Stimulated activated CD8-positive, alpha-beta memory T cell treated with anti-CD3 and anti-CD28 coated beads, Interleukin-7, amount 100 ng/mL, for 1 hour (primary cell): ENCODE measurements around the gene LRCOL1.

Experiments used
- DNase-seq, 2 donors: peaks; one replicate each; pipeline ENCODE4 v3.0.0-alpha.2; 2020; ENCODE audit warnings: low read depth in 2 of 2

The LRCOL1 gene

GRCh38 chr12:132562489-132563021, 47.8 kb downstream of the LRCOL1 start:
- no peak for DNase-seq

DNA sequence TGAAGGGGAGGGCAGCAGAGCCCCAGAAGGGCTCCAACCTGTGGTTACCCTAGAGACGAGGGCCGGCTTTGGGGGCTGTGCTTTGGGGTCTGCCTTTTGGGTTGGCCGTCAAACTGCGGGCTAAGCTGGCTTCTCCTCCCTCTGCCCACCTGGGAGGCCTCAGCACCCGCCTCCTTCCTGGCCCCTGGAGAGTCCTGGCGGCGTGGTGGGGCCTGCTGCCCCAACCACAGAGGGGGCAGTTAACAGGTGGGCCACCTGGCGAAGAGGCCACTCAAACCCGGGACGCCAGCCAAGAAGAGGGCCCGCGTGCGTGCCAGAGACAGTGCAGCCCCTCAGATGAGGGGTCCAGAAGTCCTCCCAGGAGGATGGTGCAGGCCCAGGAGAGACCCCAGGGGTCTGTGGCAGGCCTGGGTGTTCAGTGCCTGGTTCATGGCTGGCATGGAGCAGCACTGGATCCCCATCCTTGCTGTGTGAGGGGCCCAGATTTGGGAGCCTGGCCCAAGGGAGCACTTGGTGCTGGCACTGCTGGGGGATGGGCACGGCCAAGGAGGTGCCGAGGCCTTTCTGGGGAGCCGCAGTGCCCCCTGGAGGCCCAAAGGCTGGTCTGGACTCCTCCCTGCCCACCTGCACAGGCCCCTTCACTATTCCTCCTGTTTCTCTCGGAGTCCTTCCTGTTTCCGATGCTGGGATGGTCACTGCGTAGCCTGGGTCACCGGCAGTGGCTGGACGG, 48.8 kb downstream of the LRCOL1 start:
- DNase-seq: no peak

- DNase-seq: peak; percentile 28 to 42
Measured at GRCh38 chr12:132560614-132561426, 49.6 kb downstream of the LRCOL1 start.

GRCh38 chr12:132560364-132560613, 50.1 kb downstream of the LRCOL1 start:
- DNase-seq: no peak

DNA sequence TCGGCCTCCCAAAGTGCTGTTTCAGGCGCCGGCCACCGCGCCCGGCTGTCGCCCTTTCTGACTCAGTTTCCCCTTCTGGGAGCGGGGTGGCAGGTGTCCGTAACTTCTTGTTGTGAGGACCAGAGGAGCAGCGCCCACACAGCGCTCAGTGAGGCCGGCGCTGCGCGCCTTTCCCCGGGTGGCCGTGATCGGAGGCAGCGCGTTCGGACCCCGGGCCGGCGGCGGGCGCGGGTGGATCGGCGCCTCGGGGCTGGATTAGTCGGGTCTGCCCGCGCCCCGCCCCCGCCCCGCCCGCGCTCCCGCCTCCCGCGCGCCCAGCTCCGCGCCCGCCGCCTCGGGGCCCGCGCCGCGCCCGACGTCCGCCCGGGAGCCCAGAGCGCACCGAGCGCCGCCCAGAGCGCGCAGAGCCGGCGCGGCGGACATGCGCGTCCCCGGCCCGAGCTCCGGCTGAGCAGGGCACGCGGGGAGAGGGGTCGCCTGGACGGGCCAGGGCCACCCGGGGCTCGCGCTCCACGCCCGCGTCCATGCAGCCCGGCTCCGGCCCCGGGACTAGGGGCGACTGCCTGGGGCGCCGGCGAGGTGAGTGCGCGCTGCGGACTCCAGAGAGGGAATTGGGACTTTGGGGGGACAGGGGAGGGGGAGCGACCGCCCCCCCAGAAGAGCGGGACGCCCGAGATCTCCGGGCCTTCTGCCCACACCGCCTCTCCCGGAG, 50.6 kb downstream of the LRCOL1 start:
- DNase-seq: no peak

DNA sequence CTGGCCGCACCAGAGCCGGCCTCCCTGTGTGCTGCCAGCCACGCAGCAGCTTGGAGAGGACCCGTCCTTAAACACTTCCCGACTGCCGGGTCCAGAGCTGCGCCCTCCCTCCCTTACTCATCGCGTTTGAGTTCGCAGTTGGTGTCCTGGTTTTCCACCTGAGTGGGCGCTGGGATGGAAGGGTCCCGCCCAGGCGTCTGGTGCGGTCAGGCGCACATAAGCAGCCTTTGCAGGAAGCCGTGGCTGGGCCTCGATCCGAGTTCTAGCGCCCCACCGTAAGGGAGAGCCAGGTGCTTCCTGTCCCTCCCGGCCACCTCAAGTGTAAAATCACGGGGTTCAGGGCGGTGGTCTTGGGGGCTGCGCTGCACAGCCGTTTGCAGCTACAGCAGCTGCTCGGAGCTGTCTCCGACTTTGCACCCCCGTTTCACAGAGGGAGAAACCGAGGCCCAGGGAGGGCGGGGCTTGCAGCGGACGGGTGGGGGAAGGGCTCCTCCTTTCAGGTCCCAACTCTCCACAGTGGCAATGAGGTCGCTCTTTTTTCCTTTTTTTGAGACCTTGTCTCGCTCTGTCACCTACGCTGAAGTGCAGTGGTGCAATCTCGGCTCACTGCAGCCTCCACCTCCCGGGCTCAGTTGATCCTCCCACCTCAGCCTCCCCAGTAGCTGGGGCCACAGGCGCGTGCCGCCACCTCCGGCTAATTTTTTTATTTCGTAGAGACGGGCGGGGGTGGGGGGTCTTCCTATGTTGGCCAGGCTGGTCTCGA, 51.3 kb downstream of the LRCOL1 start:
- DNase-seq: no peak

DNA sequence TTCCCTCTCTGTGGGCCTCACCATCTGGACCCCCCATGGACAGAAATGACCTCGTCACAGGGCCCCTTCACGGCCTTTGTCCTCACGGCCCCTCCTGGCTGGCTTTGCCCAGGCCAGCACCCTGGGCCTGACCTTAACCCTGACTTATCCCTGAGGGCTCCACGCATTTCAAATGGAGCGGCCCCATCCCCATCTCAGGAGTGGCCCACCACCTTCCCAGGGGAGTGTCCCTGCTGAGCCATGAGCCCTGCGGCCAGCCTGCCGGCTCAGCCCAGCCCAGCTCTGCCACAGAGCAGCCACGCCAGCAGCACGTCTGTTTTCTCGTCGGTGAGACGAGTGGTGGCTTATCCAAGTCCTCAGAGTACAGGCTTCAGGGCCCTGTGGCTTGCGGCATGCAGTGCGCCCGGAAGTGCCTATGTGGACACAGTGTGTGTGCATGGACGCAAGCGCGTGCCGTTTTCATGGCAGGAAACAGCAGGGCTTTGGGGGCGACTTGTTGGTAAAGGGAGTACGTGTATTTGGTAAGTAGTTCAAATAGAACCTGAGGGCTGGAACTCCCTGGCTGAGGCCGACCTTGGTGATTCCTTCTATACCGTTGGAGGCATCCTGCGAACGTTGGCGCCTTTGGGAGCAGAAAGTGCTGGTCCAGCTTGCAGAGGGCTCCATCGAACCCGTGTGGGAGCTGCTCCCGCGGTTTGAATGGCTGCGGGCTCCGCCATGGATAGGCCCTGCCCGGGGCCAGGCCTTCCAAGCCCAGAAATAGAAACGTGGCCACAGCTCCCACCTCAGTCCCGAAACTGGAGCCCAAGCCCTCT, 52.1 kb downstream of the LRCOL1 start:
- no peak for DNase-seq

DNA sequence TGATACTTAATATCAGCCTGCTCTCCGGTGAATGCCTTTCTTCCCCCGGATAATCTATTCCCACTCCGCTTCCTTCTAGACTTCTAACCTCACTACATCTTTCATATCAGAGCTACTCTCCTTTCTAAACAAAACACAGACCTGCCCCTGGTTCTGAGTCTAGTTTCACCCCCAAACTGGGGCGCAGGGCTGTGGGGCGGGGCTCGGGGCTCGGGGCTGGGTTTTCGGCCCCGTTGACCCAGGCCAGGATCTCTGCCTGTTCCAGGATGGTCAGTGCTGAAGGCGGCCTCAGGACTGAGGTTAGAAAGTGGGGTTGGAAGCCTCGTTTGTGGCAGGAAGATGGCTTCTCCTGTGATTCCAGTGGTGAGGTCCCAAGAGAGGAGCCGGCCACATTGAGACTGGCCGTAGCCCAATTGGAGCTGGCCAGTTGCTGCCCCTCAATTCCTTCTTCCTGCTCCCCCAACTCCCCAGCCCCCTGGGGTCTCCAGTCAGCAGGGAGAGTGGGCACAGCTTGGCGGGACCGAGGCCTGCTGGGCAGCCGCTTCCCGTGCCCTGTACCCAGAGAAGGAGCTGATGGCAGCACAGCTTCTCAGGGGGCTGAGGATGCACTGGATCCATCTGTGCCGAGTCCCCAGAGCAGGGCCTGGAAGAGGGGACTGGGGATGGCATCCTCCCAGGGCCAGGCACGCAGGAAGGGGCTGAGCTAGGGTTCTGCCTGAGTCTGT, 52.9 kb downstream of the LRCOL1 start:
- no peak for DNase-seq

- DNase-seq: no peak
Measured at GRCh38 chr12:132556801-132557200, 53.6 kb downstream of the LRCOL1 start.

GRCh38 chr12:132556216-132556615, 54.2 kb downstream of the LRCOL1 start:
- DNase-seq: no peak

DNA sequence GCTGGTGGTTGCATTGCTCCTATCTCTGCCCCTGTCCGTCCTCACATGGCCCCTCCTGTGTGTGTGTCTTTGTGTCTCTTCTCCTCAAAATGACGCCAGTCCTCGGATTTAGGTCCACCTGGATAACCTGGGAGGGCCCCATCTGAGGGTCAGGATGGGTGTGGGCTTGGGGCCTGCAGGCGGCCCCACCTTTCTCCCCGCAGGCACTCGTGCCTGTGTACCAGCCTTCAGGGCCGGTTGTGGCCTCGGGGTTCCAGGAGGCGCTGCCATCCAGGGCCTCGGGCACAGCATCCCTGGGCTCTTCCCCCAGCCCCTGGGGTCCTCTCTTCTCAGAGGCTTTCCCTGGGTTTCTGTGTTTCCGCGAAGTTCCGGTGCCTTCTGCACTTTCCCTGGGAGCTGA, 54.7 kb downstream of the LRCOL1 start:
- no peak for DNase-seq

- DNase-seq: no peak
Measured at GRCh38 chr12:132554845-132555630, 55.3 kb downstream of the LRCOL1 start.
